Mononuclear cell (primary cell): Measurements from ENCODE around the gene F5. TPM values are rescaled to one million over a fixed set of nuclear protein-coding genes. Genes with fewer than 3 reads are reported as not detected.

Source experiments
- H3K27me3 ChIP-seq: 2 replicates; pipeline ENCODE4 v1.6.0; 2011; ENCODE audit warnings: low read length, control low read depth; ENCODE audit not compliant: insufficient read depth
- H3K4me1 ChIP-seq: 2 replicates; pipeline ENCODE4 v1.5.1; 2011; ENCODE audit warnings: mild to moderate bottlenecking, low read length, control low read depth; ENCODE audit not compliant: insufficient read depth
- H3K4me3 ChIP-seq: 2 replicates; pipeline ENCODE4 v1.5.1; 2011; ENCODE audit warnings: mild to moderate bottlenecking, low read length, moderate library complexity
- H3K9me3 ChIP-seq: 2 replicates; pipeline ENCODE4 v1.5.1; 2011; ENCODE audit warnings: low read depth, mild to moderate bottlenecking, control low read depth, low read length
- total RNA-seq: library from RNA; depleted of rRNA; stranded (reverse); fragments of >200 nt; gene quantifications from one replicate; pipeline ENCODE4 v1.2.3, GENCODE V29; 2012

F5 gene
- total RNA-seq, 1 donor, result 13.9 TPM

GRCh38 chr1:169571450-169571849 lies 14.8 kb downstream of the F5 start:
- H3K9me3 ChIP-seq, result no peaks in the 10 kb centered on the region
- H3K4me1 ChIP-seq, result no peaks in the 10 kb centered on the region
- no peaks in the 10 kb centered on the region for H3K27me3 ChIP-seq
- no peak overlapping the region for H3K4me3 ChIP-seq

DNA sequence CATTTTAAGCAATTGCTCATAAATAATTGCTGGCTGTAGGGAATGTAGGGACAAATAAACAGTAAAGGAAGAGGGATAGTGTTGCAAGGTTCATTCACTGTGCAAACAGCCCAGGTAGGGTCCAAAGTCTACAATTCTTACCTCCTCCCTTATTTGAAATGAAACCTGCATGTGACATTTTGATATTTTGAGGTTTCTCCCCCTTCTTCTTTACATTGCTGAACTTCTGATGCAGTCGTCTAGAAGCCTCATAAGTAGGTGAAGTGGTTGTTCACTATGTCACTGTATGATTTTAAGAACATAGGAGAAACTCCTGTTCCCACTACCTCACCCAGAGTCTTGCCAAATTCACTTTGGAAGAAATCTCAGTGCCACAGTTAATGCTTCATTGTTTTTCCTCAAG lies 16.1 kb downstream of the F5 start:
- no peaks in the 10 kb centered on the region for H3K27me3 ChIP-seq
- no peaks in the 10 kb centered on the region for H3K4me1 ChIP-seq
- no peak overlapping the region for H3K4me3 ChIP-seq
- H3K9me3 ChIP-seq, result no peaks in the 10 kb centered on the region

DNA sequence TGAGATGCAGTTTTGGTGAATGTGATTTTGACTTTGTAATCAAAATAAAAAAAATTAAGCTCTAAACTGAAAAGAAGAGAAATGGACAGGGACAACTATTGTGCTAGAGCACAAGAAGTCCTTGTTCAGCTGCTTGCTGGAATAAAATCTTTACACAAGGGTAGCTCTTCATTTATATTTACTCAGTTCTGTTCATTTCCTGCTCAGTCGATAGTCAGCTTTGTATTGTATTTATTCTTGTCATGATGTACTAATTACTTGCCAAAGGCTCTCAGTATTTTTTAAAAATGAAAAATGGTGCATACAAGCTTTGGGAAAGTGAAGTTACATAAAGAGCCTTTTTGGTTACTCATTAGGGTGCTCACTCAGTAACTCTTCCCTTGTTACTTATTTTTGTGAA lies 17.8 kb downstream of the F5 start:
- Histone ChIP-seq H3K9me3 (no peaks in the 10 kb centered on the region), H3K4me1 (no peaks in the 10 kb centered on the region), H3K4me3 (no peak overlapping the region), H3K27me3 (no peaks in the 10 kb centered on the region)

- no peak overlapping the region for H3K4me3 ChIP-seq
- H3K27me3 ChIP-seq, result no peaks in the 10 kb centered on the region
- H3K4me1 ChIP-seq, result no peaks in the 10 kb centered on the region
- no peaks in the 10 kb centered on the region for H3K9me3 ChIP-seq
These were observed 20.7 kb downstream of the F5 start for GRCh38 chr1:169565335-169566271.

GRCh38 chr1:169563650-169564049 lies 22.6 kb downstream of the F5 start:
- Histone ChIP-seq H3K9me3 (no peaks in the 10 kb centered on the region), H3K4me3 (no peak overlapping the region), H3K27me3 (no peaks in the 10 kb centered on the region), H3K4me1 (no peaks in the 10 kb centered on the region)

- no peaks in the 10 kb centered on the region for H3K27me3 ChIP-seq
- no peaks in the 10 kb centered on the region for H3K4me1 ChIP-seq
- no peak overlapping the region for H3K4me3 ChIP-seq
- no peaks in the 10 kb centered on the region for H3K9me3 ChIP-seq
These were observed 23.2 kb downstream of the F5 start for GRCh38 chr1:169563019-169563615.

- Histone ChIP-seq H3K27me3 (no peaks in the 10 kb centered on the region), H3K9me3 (no peaks in the 10 kb centered on the region), H3K4me1 (no peaks in the 10 kb centered on the region), H3K4me3 (no peak overlapping the region)
These were observed 24.6 kb downstream of the F5 start for GRCh38 chr1:169561692-169562091.

DNA sequence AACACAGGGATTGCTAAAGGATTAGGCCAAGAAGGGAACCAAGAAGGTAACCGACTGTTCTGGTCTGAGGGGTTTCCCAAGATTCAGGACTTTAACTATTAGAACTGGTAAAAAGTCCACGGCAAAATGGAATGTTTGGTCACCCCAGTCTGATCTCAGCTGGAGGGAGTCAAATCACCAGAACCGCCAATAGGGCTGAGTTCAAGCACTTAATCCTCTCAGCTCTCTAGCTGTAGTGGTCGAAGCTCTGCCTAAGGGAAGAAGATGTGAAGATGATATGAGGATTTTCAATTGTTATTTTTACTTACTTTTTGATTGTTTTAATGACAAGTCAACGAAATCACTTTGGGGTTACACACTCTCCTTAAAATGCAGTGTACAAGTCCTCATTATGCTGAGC lies 29.1 kb downstream of the F5 start:
- H3K9me3 ChIP-seq, result no peaks in the 10 kb centered on the region
- H3K27me3 ChIP-seq, result no peaks in the 10 kb centered on the region
- no peaks in the 10 kb centered on the region for H3K4me1 ChIP-seq
- no peak overlapping the region for H3K4me3 ChIP-seq

- Histone ChIP-seq H3K4me3 (no peak overlapping the region), H3K9me3 (no peaks in the 10 kb centered on the region), H3K27me3 (no peaks in the 10 kb centered on the region), H3K4me1 (no peaks in the 10 kb centered on the region)
These were observed 36.0 kb downstream of the F5 start for GRCh38 chr1:169550294-169550693.

GRCh38 chr1:169548282-169548681 lies 38.0 kb downstream of the F5 start:
- Histone ChIP-seq H3K4me1 (no peaks in the 10 kb centered on the region), H3K4me3 (no peak overlapping the region), H3K27me3 (no peaks in the 10 kb centered on the region), H3K9me3 (no peaks in the 10 kb centered on the region)

GRCh38 chr1:169546087-169546995 lies 39.9 kb downstream of the F5 start:
- Histone ChIP-seq H3K27me3 (no peaks in the 10 kb centered on the region), H3K9me3 (no peaks in the 10 kb centered on the region), H3K4me1 (no peaks in the 10 kb centered on the region), H3K4me3 (no peak overlapping the region)

DNA sequence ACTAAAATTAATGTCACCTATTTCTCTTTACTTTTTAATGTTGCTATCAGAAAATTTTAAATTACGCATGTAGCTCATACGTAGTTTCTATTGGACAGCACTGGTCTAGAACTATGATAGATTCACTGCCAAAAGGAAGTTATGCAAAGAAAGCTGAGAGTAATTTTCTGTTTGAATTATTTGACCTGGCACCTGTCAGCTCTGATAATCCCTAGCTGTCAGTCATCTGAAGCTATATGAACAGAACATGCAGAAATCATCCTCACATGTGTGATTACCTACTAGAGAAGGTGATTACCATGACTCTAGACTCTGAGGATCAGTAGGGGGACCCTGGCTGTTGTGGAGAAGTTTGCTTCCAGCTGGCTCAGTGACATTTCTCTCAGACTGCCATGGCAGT lies 40.8 kb downstream of the F5 start:
- H3K4me3 ChIP-seq, result no peak overlapping the region
- H3K4me1 ChIP-seq, result no peaks in the 10 kb centered on the region
- no peaks in the 10 kb centered on the region for H3K27me3 ChIP-seq
- no peaks in the 10 kb centered on the region for H3K9me3 ChIP-seq

DNA sequence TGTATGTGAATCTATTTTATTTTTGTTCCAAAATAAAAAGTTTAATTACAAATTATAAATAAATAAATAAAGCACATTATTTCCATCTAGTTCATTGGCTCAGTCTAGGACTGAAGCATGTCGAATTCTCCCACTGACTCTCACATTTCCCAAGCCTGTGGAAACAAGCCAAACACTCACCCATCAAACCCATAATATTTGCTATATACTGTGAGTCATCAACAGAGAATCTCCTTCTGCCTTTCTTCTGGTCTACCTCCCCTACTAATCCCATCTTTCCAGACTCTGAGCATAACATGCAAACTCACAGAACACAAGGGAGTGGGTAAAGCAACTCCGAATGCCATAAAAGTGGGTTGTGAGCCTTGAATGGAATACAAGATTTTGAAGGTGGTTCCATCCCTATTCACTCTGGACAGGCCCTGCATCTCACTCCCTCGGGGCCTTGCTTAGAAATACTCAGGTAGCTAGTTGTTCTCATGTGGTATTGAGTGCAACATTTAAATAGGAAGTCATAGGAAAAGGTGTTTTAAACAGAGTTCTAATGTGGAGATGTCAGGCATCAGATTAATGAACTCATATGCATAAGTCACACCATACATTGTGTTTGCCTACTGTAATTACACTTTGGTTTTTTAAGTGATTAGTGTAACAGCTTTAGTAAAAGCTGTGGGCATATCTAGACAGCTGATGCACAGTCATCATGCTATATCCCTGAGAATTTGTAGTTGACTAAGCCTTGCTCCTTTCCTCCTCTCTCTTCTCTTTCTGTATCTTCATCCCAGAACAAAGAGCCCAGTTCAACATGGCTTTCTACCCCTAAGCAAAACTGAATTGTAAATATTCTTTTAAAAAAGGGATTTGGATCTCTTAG lies 47.0 kb downstream of the F5 start:
- H3K4me1 ChIP-seq, result no peaks in the 10 kb centered on the region
- H3K9me3 ChIP-seq, result no peaks in the 10 kb centered on the region
- H3K4me3 ChIP-seq, result no peak overlapping the region
- no peaks in the 10 kb centered on the region for H3K27me3 ChIP-seq

GRCh38 chr1:169534653-169535052 lies 51.6 kb downstream of the F5 start:
- H3K9me3 ChIP-seq, result no peaks in the 10 kb centered on the region
- H3K27me3 ChIP-seq, result no peaks in the 10 kb centered on the region
- no peaks in the 10 kb centered on the region for H3K4me1 ChIP-seq
- H3K4me3 ChIP-seq, result no peak overlapping the region
